ENCODE data around the gene HSCB. TPM values are rescaled to one million over a fixed set of nuclear protein-coding genes. Genes with fewer than 3 reads are reported as not detected.

Gene HSCB
- total RNA-seq, 2 donors from 2014 or later, result 17.7 to 22.4 TPM

- WGBS, 2 experiments (ENCODE audit: insufficient coverage in 1 of 2, insufficient read length in 1 of 2), result 95 to 100% methylated on average over 1 to 2 of the region's 3 CpGs
- no peak overlapping the region for H3K4me3 Mint-ChIP-seq
Measured at GRCh38 chr22:28788601-28789000, 46.8 kb downstream of the HSCB start.

GRCh38 chr22:28791124-28791523 lies 49.3 kb downstream of the HSCB start:
- Histone ChIP-seq H3K9ac (ENCODE audit: extremely low read depth, low read length, poor library complexity, severe bottlenecking) (no peak overlapping the region), H3K36me3 (ENCODE audit: control insufficient read depth, insufficient read depth, low read length) (peaks cover 64% of the 10 kb centered on the region), H3K4me3 (ENCODE audit: low read length) (no peak overlapping the region), H3K27me3 (ENCODE audit: control insufficient read depth, insufficient read depth, low read length, poor library complexity, severe bottlenecking) (no peaks in the 10 kb centered on the region), H3K27ac (ENCODE audit: low read depth, low read length) (no peak overlapping the region), H3K9me3 (ENCODE audit: control insufficient read depth, low read length) (no peaks in the 10 kb centered on the region), H3K4me1 (ENCODE audit: control insufficient read depth, insufficient read depth, low read length) (no peaks in the 10 kb centered on the region)
- Mint-ChIP-seq H3K36me3 (ENCODE audit: low read depth) (peaks cover 58% of the 10 kb centered on the region), H3K27ac (no peak overlapping the region), H3K4me3 (no peak overlapping the region), H3K4me1 (peaks cover 7% of the 10 kb centered on the region), H3K9me3 (no peaks in the 10 kb centered on the region), H3K27me3 (ENCODE audit: insufficient read depth) (no peaks in the 10 kb centered on the region)
- 96 to 100% methylated on average over 3 to 5 of the region's 5 CpGs for WGBS, 2 experiments (ENCODE audit: insufficient coverage in 1 of 2, insufficient read length in 1 of 2)
- no peak for TF ChIP-seq CTCF (conservative IDR thresholded peaks at IDR 0.05)
- DNase-seq, result no peak

More at GRCh38 chr22:28788601-28789000, 46.8 kb downstream of the HSCB start:
- no peaks in the 10 kb centered on the region for H3K9me3 ChIP-seq (ENCODE audit: control insufficient read depth, low read length)
- H3K27ac ChIP-seq (ENCODE audit: low read depth, low read length), result no peak overlapping the region
- H3K4me1 ChIP-seq (ENCODE audit: control insufficient read depth, insufficient read depth, low read length), result peaks cover 5% of the 10 kb centered on the region
- Mint-ChIP-seq H3K9me3 (no peaks in the 10 kb centered on the region), H3K36me3 (ENCODE audit: low read depth) (peaks cover 57% of the 10 kb centered on the region), H3K4me1 (peaks cover 6% of the 10 kb centered on the region), H3K27ac (no peak overlapping the region), H3K27me3 (ENCODE audit: insufficient read depth) (no peaks in the 10 kb centered on the region)
- no peak for TF ChIP-seq CTCF (conservative IDR thresholded peaks at IDR 0.05)
- no peaks in the 10 kb centered on the region for H3K27me3 ChIP-seq (ENCODE audit: control insufficient read depth, insufficient read depth, low read length, poor library complexity, severe bottlenecking)
- H3K36me3 ChIP-seq (ENCODE audit: control insufficient read depth, insufficient read depth, low read length), result peaks cover 63% of the 10 kb centered on the region
- no peak for DNase-seq
- H3K9ac ChIP-seq (ENCODE audit: extremely low read depth, low read length, poor library complexity, severe bottlenecking), result no peak overlapping the region
- H3K4me3 ChIP-seq (ENCODE audit: low read length), result no peak overlapping the region

GRCh38 chr22:28791841-28792490 lies 50.1 kb downstream of the HSCB start:
- Histone ChIP-seq H3K27ac (ENCODE audit: low read depth, low read length) (no peak overlapping the region), H3K4me3 (ENCODE audit: low read length) (no peak overlapping the region), H3K27me3 (ENCODE audit: control insufficient read depth, insufficient read depth, low read length, poor library complexity, severe bottlenecking) (no peaks in the 10 kb centered on the region), H3K4me1 (ENCODE audit: control insufficient read depth, insufficient read depth, low read length) (no peaks in the 10 kb centered on the region), H3K9ac (ENCODE audit: extremely low read depth, low read length, poor library complexity, severe bottlenecking) (no peak overlapping the region), H3K36me3 (ENCODE audit: control insufficient read depth, insufficient read depth, low read length) (peaks cover 64% of the 10 kb centered on the region), H3K9me3 (ENCODE audit: control insufficient read depth, low read length) (no peaks in the 10 kb centered on the region)
- 90% methylated on average over 3 of the region's 3 CpGs; no CpG with 5 or more reads in 1 of the 2 experiments for WGBS, 2 experiments (ENCODE audit: insufficient coverage in 1 of 2, insufficient read length in 1 of 2)
- peaks cover 60% of the 10 kb centered on the region for H3K36me3 Mint-ChIP-seq (ENCODE audit: low read depth)
- no peak overlapping the region for H3K4me3 Mint-ChIP-seq
- TF ChIP-seq CTCF (conservative IDR thresholded peaks at IDR 0.05), result no peak
- H3K27ac Mint-ChIP-seq, result peak overlapping the region; percentile 87
- no peak for DNase-seq
- no peaks in the 10 kb centered on the region for H3K9me3 Mint-ChIP-seq
- H3K4me1 Mint-ChIP-seq, result peaks cover 7% of the 10 kb centered on the region
- H3K27me3 Mint-ChIP-seq (ENCODE audit: insufficient read depth), result no peaks in the 10 kb centered on the region

Data from endodermal cell (in vitro differentiated cells).